Measurements from ENCODE around the gene NLGN3. TPM values are rescaled to one million over a fixed set of nuclear protein-coding genes. Genes with fewer than 3 reads are reported as not detected.
A peak's percentile ranks its signal among the peaks of the same experiment; 100 is the strongest.

Gene NLGN3
- total and polyA plus RNA-seq, 2 donors (not counting 1 experiment from before 2014, with no cell fraction given): 0.81 to 1.3 TPM

DNA sequence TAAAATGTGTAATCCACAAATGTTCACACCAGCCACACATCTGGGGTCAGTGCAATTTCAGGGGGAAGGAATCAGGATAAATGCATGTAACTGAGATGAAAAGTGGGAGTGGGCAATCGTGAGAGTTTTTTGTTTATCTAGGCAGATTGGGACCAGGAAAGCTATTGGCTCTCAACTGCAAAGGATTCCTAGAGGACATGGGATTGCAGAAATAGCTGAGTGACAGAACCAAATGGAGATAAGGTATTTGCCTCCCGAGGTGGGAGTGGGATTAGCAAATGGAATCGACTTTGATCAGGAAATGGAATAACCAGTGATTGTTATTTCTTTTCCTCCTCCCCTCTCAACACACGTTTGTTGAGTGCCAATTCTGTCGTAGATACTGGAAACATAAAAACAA is 39.5 kb downstream of the NLGN3 start:
- H3K9me3 Mint-ChIP-seq (ENCODE audit: insufficient read depth): no peaks in the 10 kb centered on the region
- H3K4me3 ChIP-seq (ENCODE audit: control extremely low read depth in 1 of 5, extremely low read depth in 1 of 5, insufficient read depth in 1 of 5, low read depth in 2 of 5, low read length in 4 of 5): no peak overlapping the region
- peak overlapping the region; percentile 13 for H3K27ac Mint-ChIP-seq
- ATAC-seq (ENCODE audit: low read depth) (no peak), DNase-seq (no peak)
- no peak overlapping the region for H2AFZ ChIP-seq (ENCODE audit: insufficient read depth, low read depth, low read length, poor library complexity, severe bottlenecking)
- TF ChIP-seq EZH2 (IDR thresholded peaks at IDR 0.05; ENCODE audit: borderline replicate concordance, insufficient read depth, low read depth, low read length, poor library complexity, severe bottlenecking): no peak
- TF ChIP-seq, protein P1, sequence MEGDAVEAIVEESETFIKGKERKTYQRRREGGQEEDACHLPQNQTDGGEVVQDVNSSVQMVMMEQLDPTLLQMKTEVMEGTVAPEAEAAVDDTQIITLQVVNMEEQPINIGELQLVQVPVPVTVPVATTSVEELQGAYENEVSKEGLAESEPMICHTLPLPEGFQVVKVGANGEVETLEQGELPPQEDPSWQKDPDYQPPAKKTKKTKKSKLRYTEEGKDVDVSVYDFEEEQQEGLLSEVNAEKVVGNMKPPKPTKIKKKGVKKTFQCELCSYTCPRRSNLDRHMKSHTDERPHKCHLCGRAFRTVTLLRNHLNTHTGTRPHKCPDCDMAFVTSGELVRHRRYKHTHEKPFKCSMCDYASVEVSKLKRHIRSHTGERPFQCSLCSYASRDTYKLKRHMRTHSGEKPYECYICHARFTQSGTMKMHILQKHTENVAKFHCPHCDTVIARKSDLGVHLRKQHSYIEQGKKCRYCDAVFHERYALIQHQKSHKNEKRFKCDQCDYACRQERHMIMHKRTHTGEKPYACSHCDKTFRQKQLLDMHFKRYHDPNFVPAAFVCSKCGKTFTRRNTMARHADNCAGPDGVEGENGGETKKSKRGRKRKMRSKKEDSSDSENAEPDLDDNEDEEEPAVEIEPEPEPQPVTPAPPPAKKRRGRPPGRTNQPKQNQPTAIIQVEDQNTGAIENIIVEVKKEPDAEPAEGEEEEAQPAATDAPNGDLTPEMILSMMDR (IDR thresholded peaks at IDR 0.05): no peak
- no CpG with 5 or more reads among the region's 5 CpGs for WGBS (ENCODE audit: insufficient coverage)
- no peaks in the 10 kb centered on the region for H3K9me3 ChIP-seq (ENCODE audit: control extremely low read depth in 1 of 3, control insufficient read depth in 2 of 3, insufficient read depth in 1 of 3, low read length in 2 of 3)
- H3K4me2 ChIP-seq (replicated peaks; ENCODE audit: low read depth, low read length, poor library complexity, severe bottlenecking): no peak overlapping the region
- H3K79me2 ChIP-seq (ENCODE audit: control insufficient read depth, insufficient read depth, low read length): no peaks in the 10 kb centered on the region
- no peaks in the 10 kb centered on the region for H3K36me3 ChIP-seq (replicated peaks in 1 of 2; ENCODE audit: control extremely low read depth in 1 of 2, control insufficient read depth in 1 of 2, extremely low read depth in 1 of 2, insufficient read depth in 2 of 2, low read length in 1 of 2)
- H3K4me1 ChIP-seq (ENCODE audit: control insufficient read depth in 2 of 2, insufficient read depth in 2 of 2, low read length in 2 of 2): peaks cover 5 to 15% of the 10 kb centered on the region in 2 donors
- no peak overlapping the region for H3K4me3 Mint-ChIP-seq
- intact Hi-C loops (cut with micrococcal nuclease): loop anchor here (5.0 kb wide), 1 partner anchor 72 kb away; the partner anchor contains the start of gene IL2RG
- H3K27me3 ChIP-seq (replicated peaks in 1 of 4; ENCODE audit: control extremely low read depth in 1 of 4, control insufficient read depth in 3 of 4, insufficient read depth in 4 of 4, low read length in 3 of 4): no peaks in the 10 kb centered on the region
- peaks cover 12% of the 10 kb centered on the region for H3K4me1 Mint-ChIP-seq
- H4K20me1 ChIP-seq (ENCODE audit: control insufficient read depth, insufficient read depth, low read length, poor library complexity, severe bottlenecking): no peaks in the 10 kb centered on the region
- no peak overlapping the region for H3K9ac ChIP-seq (ENCODE audit: low read length)
- H3K27me3 Mint-ChIP-seq: no peaks in the 10 kb centered on the region
- POLR2A ChIA-PET: no interaction called here
- CTCF ChIA-PET: no interaction called here
- no peak overlapping the region for H3K27ac ChIP-seq (ENCODE audit: low read length in 2 of 2)

DNA sequence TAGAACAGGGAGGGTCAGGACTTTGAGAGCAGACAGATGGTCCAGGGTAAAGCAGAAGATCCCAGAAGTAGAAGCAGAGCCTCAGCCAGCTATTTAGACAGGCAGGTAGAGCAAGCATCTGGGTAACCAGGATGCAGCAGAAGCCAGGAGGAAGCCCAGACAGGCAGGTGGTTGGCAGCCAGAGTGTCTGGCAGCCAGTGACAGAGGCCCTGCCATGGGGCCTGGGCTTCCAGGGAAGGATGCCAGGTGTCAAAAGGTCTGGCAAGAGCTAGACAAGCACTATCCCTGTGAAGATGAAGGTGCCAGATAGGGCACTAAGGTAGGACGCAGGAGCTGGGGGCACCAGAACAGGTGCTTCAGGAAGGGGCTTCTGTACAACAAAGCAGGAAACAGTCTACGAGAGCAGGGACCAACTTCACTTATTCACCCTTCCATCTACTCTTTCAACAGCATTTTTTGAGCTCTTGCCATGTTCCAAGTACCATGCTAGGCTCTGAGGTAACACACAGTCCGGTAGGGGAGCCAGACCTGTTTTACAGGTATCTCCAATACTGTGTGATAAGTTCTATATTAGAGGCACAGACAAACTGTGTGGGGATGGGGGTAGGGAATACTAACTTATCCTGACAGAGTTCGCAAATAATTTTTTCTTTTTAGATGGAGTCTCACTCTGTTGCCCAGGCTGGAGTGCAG is 40.3 kb downstream of the NLGN3 start:
- DNase-seq (no peak), ATAC-seq (ENCODE audit: low read depth) (no peak)
- Histone ChIP-seq H2AFZ (ENCODE audit: insufficient read depth, low read depth, low read length, poor library complexity, severe bottlenecking) (no peak overlapping the region), H3K4me2 (replicated peaks; ENCODE audit: low read depth, low read length, poor library complexity, severe bottlenecking) (no peak overlapping the region), H3K27ac (ENCODE audit: low read length in 2 of 2) (no peak overlapping the region), H3K9ac (ENCODE audit: low read length) (no peak overlapping the region), H3K4me3 (ENCODE audit: control extremely low read depth in 1 of 5, extremely low read depth in 1 of 5, insufficient read depth in 1 of 5, low read depth in 2 of 5, low read length in 4 of 5) (no peak overlapping the region), H3K79me2 (ENCODE audit: control insufficient read depth, insufficient read depth, low read length) (no peaks in the 10 kb centered on the region), H4K20me1 (ENCODE audit: control insufficient read depth, insufficient read depth, low read length, poor library complexity, severe bottlenecking) (no peaks in the 10 kb centered on the region), H3K36me3 (replicated peaks in 1 of 2; ENCODE audit: control extremely low read depth in 1 of 2, control insufficient read depth in 1 of 2, extremely low read depth in 1 of 2, insufficient read depth in 2 of 2, low read length in 1 of 2) (no peaks in the 10 kb centered on the region), H3K4me1 (ENCODE audit: control insufficient read depth in 2 of 2, insufficient read depth in 2 of 2, low read length in 2 of 2) (peaks cover 5 to 15% of the 10 kb centered on the region in 2 donors), H3K9me3 (ENCODE audit: control extremely low read depth in 1 of 3, control insufficient read depth in 2 of 3, insufficient read depth in 1 of 3, low read length in 2 of 3) (no peaks in the 10 kb centered on the region), H3K27me3 (replicated peaks in 1 of 4; ENCODE audit: control extremely low read depth in 1 of 4, control insufficient read depth in 3 of 4, insufficient read depth in 4 of 4, low read length in 3 of 4) (no peaks in the 10 kb centered on the region)
- Mint-ChIP-seq H3K4me1 (peaks cover 12% of the 10 kb centered on the region), H3K27ac (peak overlapping the region; percentile 15), H3K27me3 (no peaks in the 10 kb centered on the region), H3K4me3 (no peak overlapping the region), H3K9me3 (ENCODE audit: insufficient read depth) (no peaks in the 10 kb centered on the region)
- ChIA-PET POLR2A (no interaction called here), CTCF (no interaction called here)
- no peak for TF ChIP-seq EZH2 (IDR thresholded peaks at IDR 0.05; ENCODE audit: borderline replicate concordance, insufficient read depth, low read depth, low read length, poor library complexity, severe bottlenecking)
- WGBS (ENCODE audit: insufficient coverage): no CpG with 5 or more reads among the region's 4 CpGs
- intact Hi-C loops (cut with micrococcal nuclease): loop anchor here (5.0 kb wide), 1 partner anchor 73 kb away; the partner anchor contains the start of gene IL2RG
